CD4-positive, alpha-beta T cell (primary cell): ENCODE measurements around the gene FUT8. TPM values are rescaled to one million over a fixed set of nuclear protein-coding genes. Genes with fewer than 3 reads are reported as not detected.
A peak's percentile ranks its signal among the peaks of the same experiment; 100 is the strongest.

Experiments used
- ATAC-seq: fragments of 200-7000 bp; cut with Tn5 transposase; one replicate; pipeline ENCODE4 v1.10.0; 2022; ENCODE audit warnings: mild to moderate bottlenecking; ENCODE audit not compliant: poor library complexity
- CTCF ChIA-PET: fragments of 350-600 bp; sonication (Branson Sonifier 250); formaldehyde crosslinking; loops from one replicate; lab custom pipeline; 2021; ENCODE audit warnings: antibody characterized with exemption, inconsistent platforms; lab: Charles Lee
- POLR2A ChIA-PET: fragments of 350-600 bp; sonication (Branson Sonifier 250); formaldehyde crosslinking; loops from one replicate; lab custom pipeline; 2021; ENCODE audit warnings: antibody characterized with exemption, inconsistent platforms; lab: Charles Lee
- DNase-seq, 14 experiments: peaks; one replicate each; pipeline ENCODE4 v3.0.0-alpha.2; 2013 to 2020; ENCODE audit warnings: mixed read lengths in 2 of 14
- H3K27ac ChIP-seq, 2 donors: one replicate each; pipeline versions ENCODE4 v1.5.1 to v1.7.0; 2013; ENCODE audit warnings: low read length in 2 of 2, low read depth in 1 of 2, mild to moderate bottlenecking in 1 of 2
- H3K27me3 ChIP-seq, 2 experiments: 1 replicate in 1 of 2; 2 replicates in 1 of 2; pipeline versions ENCODE4 v1.6.1 to v1.7.0; 2013; ENCODE audit warnings: low read length in 2 of 2, control low read depth in 1 of 2, mild to moderate bottlenecking in 1 of 2, moderate library complexity in 1 of 2; ENCODE audit not compliant: insufficient read depth in 2 of 2, control insufficient read depth in 1 of 2
- H3K36me3 ChIP-seq: one replicate; pipeline ENCODE4 v1.6.1; 2013; ENCODE audit warnings: low read length, control low read depth; ENCODE audit not compliant: insufficient read depth
- H3K4me1 ChIP-seq: one replicate; pipeline ENCODE4 v1.6.1; 2013; ENCODE audit warnings: low read length, control low read depth; ENCODE audit not compliant: insufficient read depth
- H3K4me3 ChIP-seq: one replicate; pipeline ENCODE4 v1.5.1; 2013; ENCODE audit warnings: mild to moderate bottlenecking, low read length, moderate library complexity
- H3K9me3 ChIP-seq, 2 experiments: 1 replicate in 1 of 2; 2 replicates in 1 of 2; pipeline versions ENCODE4 v1.6.1 to v1.7.0; 2013; ENCODE audit warnings: low read length in 2 of 2, mild to moderate bottlenecking in 2 of 2, control low read depth in 1 of 2, moderate library complexity in 1 of 2; ENCODE audit not compliant: control insufficient read depth in 1 of 2, insufficient read depth in 1 of 2
- H3K27ac Mint-ChIP-seq: one replicate; pipeline ENCODE4 v1.8.0; 2020; ENCODE audit warnings: mixed read lengths
- H3K27me3 Mint-ChIP-seq: one replicate; pipeline ENCODE4 v1.8.0; 2021; ENCODE audit warnings: mixed read lengths
- H3K36me3 Mint-ChIP-seq: one replicate; pipeline ENCODE4 v1.8.0; 2021; ENCODE audit warnings: low read depth, mixed read lengths
- H3K4me1 Mint-ChIP-seq: one replicate; pipeline ENCODE4 v1.8.0; 2021; ENCODE audit warnings: low read depth, mixed read lengths
- H3K4me3 Mint-ChIP-seq: one replicate; pipeline ENCODE4 v1.8.0; 2020; ENCODE audit warnings: mild to moderate bottlenecking, mixed read lengths
- H3K9me3 Mint-ChIP-seq: one replicate; pipeline ENCODE4 v1.8.0; 2020; ENCODE audit warnings: mixed read lengths
- CTCF ChIP-seq: fragments of 200-600 bp; IDR thresholded peaks from one replicate; pipeline ENCODE4 v1.8.0; 2022; ENCODE audit warnings: antibody characterized with exemption, mild to moderate bottlenecking
- intact Hi-C, 2 experiments: fragments of 100-400 bp; cut with DNase I in 1 of 2; cut with micrococcal nuclease in 1 of 2; formaldehyde crosslinking; loops; one replicate each; pipeline versions ENCODE4 v1.15.1 to v1.9.0; 2023 to 2025; cut with DNase I, micrococcal nuclease
- total RNA-seq, 174 experiments: library from RNA in 2 of 174; stranded (reverse) in 2 of 174; gene quantifications; one replicate each; pipeline ENCODE4 v1.2.3 and lab custom pipeline; 2021 to 2026

FUT8 gene
- total RNA-seq, 2 experiments from 2014 or later = 31.3 to 39.1 TPM

GRCh38 chr14:65496178-65496993 lies 83.9 kb downstream of the FUT8 start:
- H3K27me3 ChIP-seq = no peaks in the 10 kb centered on the region
- intact Hi-C loops = no loop called here
- CTCF ChIA-PET = no interaction called here
- Mint-ChIP-seq H3K9me3 (peaks cover 4% of the 10 kb centered on the region), H3K36me3 (peaks cover 52% of the 10 kb centered on the region), H3K27me3 (no peaks in the 10 kb centered on the region), H3K4me3 (no peak overlapping the region), H3K27ac (no peak overlapping the region), H3K4me1 (peaks cover 39% of the 10 kb centered on the region)
- no peaks in the 10 kb centered on the region for H3K4me1 ChIP-seq
- no peaks in the 10 kb centered on the region for H3K36me3 ChIP-seq
- H3K4me3 ChIP-seq = no peak overlapping the region
- ATAC-seq (no peak), DNase-seq (no peak)
- H3K9me3 ChIP-seq = no peaks in the 10 kb centered on the region
- no peak overlapping the region for H3K27ac ChIP-seq
- POLR2A ChIA-PET = no interaction called here
- TF ChIP-seq CTCF = no peak

GRCh38 chr14:65499138-65499537 lies 86.6 kb downstream of the FUT8 start:
- ChIA-PET POLR2A (interaction anchor here (1.0 kb wide), 1 partner anchor 254 kb away, joined by 3 read pairs; no protein-coding TSS in a partner anchor), CTCF (no interaction called here)
- no peak for TF ChIP-seq CTCF
- Histone ChIP-seq H3K36me3 (no peaks in the 10 kb centered on the region), H3K27ac (no peak overlapping the region), H3K4me1 (no peaks in the 10 kb centered on the region), H3K4me3 (no peak overlapping the region), H3K27me3 (no peaks in the 10 kb centered on the region), H3K9me3 (no peaks in the 10 kb centered on the region)
- no peak overlapping the region for H3K27ac Mint-ChIP-seq
- peaks cover 4% of the 10 kb centered on the region for H3K9me3 Mint-ChIP-seq
- peaks cover 44% of the 10 kb centered on the region for H3K4me1 Mint-ChIP-seq
- intact Hi-C loops = no loop called here
- H3K4me3 Mint-ChIP-seq = no peak overlapping the region
- H3K27me3 Mint-ChIP-seq = no peaks in the 10 kb centered on the region
- ATAC-seq (no peak), DNase-seq (no peak)
- peaks cover 37% of the 10 kb centered on the region for H3K36me3 Mint-ChIP-seq

GRCh38 chr14:65500075-65500474 lies 87.5 kb downstream of the FUT8 start:
- Mint-ChIP-seq H3K9me3 (peaks cover 4% of the 10 kb centered on the region), H3K4me3 (no peak overlapping the region), H3K36me3 (peaks cover 40% of the 10 kb centered on the region), H3K27ac (peak overlapping the region; percentile 35), H3K4me1 (peaks cover 48% of the 10 kb centered on the region), H3K27me3 (no peaks in the 10 kb centered on the region)
- Histone ChIP-seq H3K9me3 (no peaks in the 10 kb centered on the region), H3K27ac (no peak overlapping the region), H3K4me1 (no peaks in the 10 kb centered on the region), H3K36me3 (no peaks in the 10 kb centered on the region), H3K4me3 (no peak overlapping the region), H3K27me3 (no peaks in the 10 kb centered on the region)
- no peak for TF ChIP-seq CTCF
- intact Hi-C loops = loop anchor here in 1 of 2 experiments (5.0 kb wide), 1 partner anchor 62 kb away; no protein-coding TSS in a partner anchor
- POLR2A ChIA-PET = no interaction called here
- ATAC-seq (no peak), DNase-seq (no peak)
- CTCF ChIA-PET = no interaction called here
